Midbrain (tissue), 1 donor: Measurements from ENCODE around the gene SORCS1.

Experiments
- DNase-seq: peaks from one replicate; lab custom pipeline; 2025; lab: John Stamatoyannopoulos, UW

Gene SORCS1

GRCh38 chr10:106746868-106747267 is 417.6 kb downstream of the SORCS1 start:
- DNase-seq: no peak

- no peak for DNase-seq
Observed at GRCh38 chr10:106741006-106741530, 423.4 kb downstream of the SORCS1 start.

- DNase-seq: no peak
Observed at GRCh38 chr10:106740071-106740470, 424.4 kb downstream of the SORCS1 start.

GRCh38 chr10:106734220-106734619 is 430.3 kb downstream of the SORCS1 start:
- no peak for DNase-seq

- DNase-seq: no peak
Observed at GRCh38 chr10:106728232-106728631, 436.3 kb downstream of the SORCS1 start.

- DNase-seq: no peak
Observed at GRCh38 chr10:106727170-106727569, 437.3 kb downstream of the SORCS1 start.

GRCh38 chr10:106722524-106722923 is 442.0 kb downstream of the SORCS1 start:
- DNase-seq: no peak

- no peak for DNase-seq
Observed at GRCh38 chr10:106720683-106721082, 443.8 kb downstream of the SORCS1 start.

GRCh38 chr10:106716381-106716780 is 448.1 kb downstream of the SORCS1 start:
- DNase-seq: no peak

GRCh38 chr10:106714734-106715555 is 449.6 kb downstream of the SORCS1 start:
- peak; percentile 19 for DNase-seq

GRCh38 chr10:106713846-106714245 is 450.7 kb downstream of the SORCS1 start:
- no peak for DNase-seq

GRCh38 chr10:106712988-106713387 is 451.5 kb downstream of the SORCS1 start:
- no peak for DNase-seq

- DNase-seq: peak; percentile 4
Observed at GRCh38 chr10:106711313-106711906, 453.1 kb downstream of the SORCS1 start.

GRCh38 chr10:106708506-106708905 is 456.0 kb downstream of the SORCS1 start:
- DNase-seq: no peak

GRCh38 chr10:106707657-106708056 is 456.8 kb downstream of the SORCS1 start:
- no peak for DNase-seq

- DNase-seq: no peak
Observed at GRCh38 chr10:106706127-106706526, 458.4 kb downstream of the SORCS1 start.

- DNase-seq: peak; percentile 69
Observed at GRCh38 chr10:106705681-106706100, 458.8 kb downstream of the SORCS1 start.

- no peak for DNase-seq
Observed at GRCh38 chr10:106696239-106696638, 468.3 kb downstream of the SORCS1 start.

- no peak for DNase-seq
Observed at GRCh38 chr10:106694696-106695095, 469.8 kb downstream of the SORCS1 start.

GRCh38 chr10:106682175-106682574 is 482.3 kb downstream of the SORCS1 start:
- DNase-seq: peak; percentile 65

- no peak for DNase-seq
Observed at GRCh38 chr10:106680061-106680460, 484.4 kb downstream of the SORCS1 start.

- no peak for DNase-seq
Observed at GRCh38 chr10:106679314-106679713, 485.2 kb downstream of the SORCS1 start.

GRCh38 chr10:106672517-106673175 is 491.9 kb downstream of the SORCS1 start:
- no peak for DNase-seq
